Measurements from ENCODE around the gene NEB. TPM values are rescaled to one million over a fixed set of nuclear protein-coding genes. Genes with fewer than 3 reads are reported as not detected.

Gene NEB
- total RNA-seq, 1 donor: under 0.01 TPM

DNA sequence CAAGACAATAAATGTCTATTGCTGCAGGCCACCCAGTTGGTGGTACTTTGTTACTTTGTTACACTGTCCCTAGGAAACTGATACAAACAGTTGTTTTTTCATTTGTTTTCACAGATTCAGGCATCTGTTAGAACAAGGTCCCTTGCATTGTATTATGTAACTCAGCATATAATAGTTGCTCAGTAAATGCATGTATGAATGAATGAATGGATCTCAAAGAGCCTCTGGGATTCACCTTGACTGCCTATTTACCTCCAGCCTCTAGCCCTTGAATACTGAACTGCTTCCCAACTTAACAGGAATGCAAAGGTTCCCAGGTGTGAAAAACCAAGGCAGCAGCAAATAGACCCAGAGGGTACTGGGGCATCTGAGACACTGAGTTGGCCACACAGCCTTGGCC, 27.4 kb upstream of the NEB start:
- TF ChIP-seq CTCF (IDR thresholded peaks at IDR 0.05; ENCODE audit: insufficient read depth, low read depth, low read length): no peak
- no peak for DNase-seq (ENCODE audit: low read depth)
- no peak overlapping the region for H3K4me3 ChIP-seq (ENCODE audit: low read depth, low read length)

GRCh38 chr2:151761193-151761592, 26.9 kb upstream of the NEB start:
- TF ChIP-seq CTCF (IDR thresholded peaks at IDR 0.05; ENCODE audit: insufficient read depth, low read depth, low read length): no peak
- no peak overlapping the region for H3K4me3 ChIP-seq (ENCODE audit: low read depth, low read length)
- DNase-seq (ENCODE audit: low read depth): no peak

DNA sequence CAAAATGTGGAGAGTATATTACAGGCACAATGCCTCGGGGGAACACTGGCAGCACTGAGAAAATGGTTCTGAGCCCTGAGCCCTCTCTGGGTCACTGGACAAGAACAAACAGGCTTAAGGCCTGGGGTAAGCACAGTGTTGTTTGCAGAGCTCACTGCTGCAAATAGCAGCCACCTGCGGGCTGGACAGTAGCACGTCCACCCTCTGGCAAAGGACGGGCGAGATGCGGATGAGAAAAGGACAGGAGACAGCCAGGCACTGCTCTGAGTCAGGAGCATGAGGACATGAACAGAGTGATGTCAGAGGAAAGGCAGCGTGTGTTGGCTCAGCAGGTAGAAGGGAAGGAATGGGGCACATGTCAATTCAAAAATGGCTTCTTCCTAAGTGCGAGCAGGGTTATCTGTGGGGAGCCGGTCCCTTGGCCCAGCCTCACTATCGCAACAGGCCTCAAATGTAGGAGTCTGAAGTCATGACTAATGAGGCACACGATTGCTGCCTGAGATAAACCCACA, 25.9 kb upstream of the NEB start:
- no peak for DNase-seq (ENCODE audit: low read depth)

DNA sequence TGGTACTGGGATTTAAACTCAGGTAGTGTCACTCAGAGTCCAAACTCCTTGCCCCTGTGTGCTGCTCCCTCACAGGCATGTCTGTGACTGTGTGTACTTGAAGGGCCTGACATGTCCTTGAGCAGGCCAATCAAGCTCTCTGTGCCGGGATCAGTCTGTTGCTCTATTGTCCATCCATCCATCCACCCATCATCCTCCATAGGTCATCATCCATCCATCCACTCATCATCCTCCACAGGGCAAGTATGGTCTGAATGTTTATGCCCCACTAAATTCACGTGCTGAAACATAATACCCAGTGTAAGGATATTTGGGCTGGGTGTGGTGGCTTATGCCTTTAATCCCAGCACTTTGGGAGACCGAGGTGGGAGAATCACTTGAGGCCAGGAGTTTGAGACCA, 24.5 kb upstream of the NEB start:
- DNase-seq (ENCODE audit: low read depth): no peak
- H3K4me3 ChIP-seq (ENCODE audit: low read depth, low read length): no peak overlapping the region
- no peak for TF ChIP-seq CTCF (IDR thresholded peaks at IDR 0.05; ENCODE audit: insufficient read depth, low read depth, low read length)

More for the DNA sequence above, 25.9 kb upstream of the NEB start:
- no peak for TF ChIP-seq CTCF (IDR thresholded peaks at IDR 0.05; ENCODE audit: insufficient read depth, low read depth, low read length)
- H3K4me3 ChIP-seq (ENCODE audit: low read depth, low read length): no peak overlapping the region

DNA sequence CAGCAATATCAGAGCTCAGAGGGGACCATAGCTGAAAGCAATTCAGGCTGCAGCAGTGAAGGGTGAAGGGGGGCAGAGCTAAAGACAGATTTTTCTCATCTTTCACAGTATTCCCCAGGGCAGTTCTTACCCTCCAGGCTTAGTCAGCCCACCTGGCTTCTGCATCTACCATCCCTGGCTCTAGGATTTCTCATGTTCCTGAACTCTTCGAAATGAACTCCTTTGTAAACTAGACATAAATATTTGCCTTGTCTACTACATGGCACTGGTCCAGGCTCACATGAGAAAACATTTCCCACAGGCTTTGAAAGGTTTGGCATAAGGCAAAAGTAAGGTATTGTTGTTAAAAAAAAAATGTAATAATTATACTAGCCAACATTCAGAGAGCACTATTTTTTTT, 23.6 kb upstream of the NEB start:
- DNase-seq (ENCODE audit: low read depth): no peak
- no peak overlapping the region for H3K4me3 ChIP-seq (ENCODE audit: low read depth, low read length)
- TF ChIP-seq CTCF (IDR thresholded peaks at IDR 0.05; ENCODE audit: insufficient read depth, low read depth, low read length): no peak

GRCh38 chr2:151756820-151757219, 22.5 kb upstream of the NEB start:
- DNase-seq (ENCODE audit: low read depth): no peak
- H3K4me3 ChIP-seq (ENCODE audit: low read depth, low read length): no peak overlapping the region
- no peak for TF ChIP-seq CTCF (IDR thresholded peaks at IDR 0.05; ENCODE audit: insufficient read depth, low read depth, low read length)

DNA sequence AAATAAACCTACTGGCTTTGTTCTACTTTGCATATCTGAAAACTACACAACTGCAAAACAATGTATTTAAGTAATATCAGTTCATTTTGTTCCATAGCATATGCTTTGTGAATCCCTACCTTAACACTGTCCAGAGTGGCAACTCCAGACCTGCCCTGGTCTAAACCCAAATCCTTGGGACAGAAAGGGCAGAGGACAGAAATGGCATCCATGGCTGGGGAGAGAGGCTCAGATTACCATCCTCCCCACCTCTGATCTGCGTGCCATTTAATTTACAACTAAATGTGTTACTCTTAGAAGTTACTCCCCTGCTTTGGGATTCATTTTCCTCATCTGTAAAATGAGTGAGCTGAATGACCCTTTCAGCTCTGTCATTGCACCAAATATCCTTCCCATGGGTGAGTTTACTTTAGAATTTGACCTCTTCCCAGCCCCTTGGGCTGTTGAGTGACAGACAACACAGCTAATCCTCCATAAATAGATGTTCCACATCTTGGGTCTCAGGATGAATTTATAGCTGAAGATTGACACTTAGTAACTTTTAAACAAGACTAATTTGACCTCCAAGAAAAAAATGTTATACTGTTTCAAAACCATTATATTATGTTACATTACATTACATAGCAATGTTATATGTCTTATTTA, 20.1 kb upstream of the NEB start:
- H3K4me3 ChIP-seq (ENCODE audit: low read depth, low read length): no peak overlapping the region
- no peak for DNase-seq (ENCODE audit: low read depth)
- TF ChIP-seq CTCF (IDR thresholded peaks at IDR 0.05; ENCODE audit: insufficient read depth, low read depth, low read length): no peak

Data from fibroblast of villous mesenchyme (primary cell).